NCI-H526 treated with DMSO at 0.1 percent for 48 hours (cell line): Measurements from ENCODE around the gene ICA1L.
"Not testable (repeated sequence)": the region's sequence is repeated elsewhere in the genome, so short reads cannot be mapped to it uniquely, and the experiment has no call there.

ENCODE experiments used
- DNase-seq: peaks from one replicate; lab custom pipeline; 2025; lab: John Stamatoyannopoulos, UW

Gene ICA1L

DNA sequence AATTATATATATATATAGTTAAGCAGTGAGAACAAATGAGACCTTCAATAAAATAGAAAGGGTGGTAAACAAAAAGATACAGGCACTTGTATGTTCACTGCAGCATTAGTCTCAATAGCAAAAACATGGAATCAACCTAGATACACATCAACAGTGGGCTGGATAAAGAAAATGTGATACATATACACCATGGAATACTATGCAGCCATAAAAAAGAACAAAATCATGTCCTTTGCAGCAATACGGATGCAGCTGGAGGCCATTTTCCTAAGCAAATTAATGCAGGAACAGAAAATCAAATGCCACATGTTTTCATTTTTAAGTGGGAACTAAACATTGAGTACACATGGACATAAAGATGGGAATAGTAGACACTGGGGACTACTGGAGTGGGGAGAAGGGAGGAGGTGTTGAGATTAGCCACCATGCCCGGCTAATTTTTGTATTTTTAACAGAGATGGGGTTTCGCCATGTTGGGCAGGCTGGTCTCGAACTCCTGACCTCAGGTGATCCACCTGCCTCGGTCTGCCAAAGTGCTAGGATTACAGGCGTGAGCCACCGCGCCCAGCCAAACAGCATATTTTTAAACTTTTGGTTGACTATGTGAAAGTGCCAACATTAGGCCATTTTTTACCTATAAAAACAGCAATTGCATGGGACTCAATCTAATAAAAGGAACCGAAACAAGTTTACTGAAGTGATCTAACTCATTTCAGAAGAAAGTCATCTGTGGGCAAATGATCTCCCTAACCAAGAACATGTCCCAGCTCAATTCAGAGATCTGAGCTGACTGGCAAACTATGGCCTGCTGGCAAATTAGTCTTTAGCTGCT, 23.7 kb downstream of the ICA1L start:
- DNase-seq: no peak

GRCh38 chr2:202844656-202845055, 26.9 kb downstream of the ICA1L start:
- no peak for DNase-seq

GRCh38 chr2:202842690-202843089, 28.9 kb downstream of the ICA1L start:
- DNase-seq: no peak

- DNase-seq: no peak
These were observed 30.3 kb downstream of the ICA1L start for GRCh38 chr2:202841090-202841867.

DNA sequence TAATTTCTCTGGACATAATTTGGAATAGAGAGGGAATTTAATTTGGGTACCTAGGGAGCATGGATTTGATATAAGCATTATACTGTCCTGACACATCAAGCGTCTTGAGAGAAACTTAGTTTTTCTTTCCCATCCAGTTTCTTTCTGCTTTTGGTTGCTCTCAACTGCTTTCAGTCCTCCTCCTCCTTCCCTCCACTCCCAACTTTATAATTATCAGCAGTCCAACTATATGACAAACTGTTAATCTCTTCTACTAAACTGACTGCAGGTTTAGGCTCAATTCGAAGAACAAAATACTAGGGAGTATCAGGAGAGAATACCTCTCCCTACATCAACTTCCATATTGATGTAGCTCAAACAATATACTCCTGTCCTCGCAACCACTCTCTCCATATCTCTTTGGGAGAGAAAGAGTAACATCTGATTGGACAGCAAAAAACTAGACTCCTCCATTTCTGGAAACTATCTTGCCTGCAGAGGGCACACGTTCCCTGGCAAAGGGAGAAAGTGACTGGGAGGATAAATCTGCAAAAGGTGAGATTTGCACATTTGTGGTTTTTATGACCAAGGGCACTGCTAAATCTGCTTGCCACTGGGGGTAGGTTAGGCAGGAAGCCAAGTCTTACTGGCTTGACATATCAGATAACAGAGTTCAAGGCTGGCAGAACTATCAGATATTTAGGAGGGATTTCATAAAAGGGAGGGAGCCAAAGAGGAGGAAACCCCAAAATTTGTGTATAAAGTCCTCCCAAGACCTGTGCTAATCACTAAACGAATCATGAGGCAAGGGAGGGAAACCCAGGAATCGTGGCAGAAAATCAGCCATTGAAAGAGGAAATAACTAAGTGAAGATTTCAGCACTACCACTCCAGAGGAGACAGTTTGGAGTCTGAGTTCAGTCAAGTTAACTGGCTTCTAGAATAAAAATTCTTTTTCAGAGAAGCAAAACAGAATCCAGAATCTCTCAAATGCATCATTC, 40.0 kb downstream of the ICA1L start:
- peak; percentile 64 for DNase-seq

GRCh38 chr2:202824901-202825300, 46.7 kb downstream of the ICA1L start:
- DNase-seq: no peak

DNA sequence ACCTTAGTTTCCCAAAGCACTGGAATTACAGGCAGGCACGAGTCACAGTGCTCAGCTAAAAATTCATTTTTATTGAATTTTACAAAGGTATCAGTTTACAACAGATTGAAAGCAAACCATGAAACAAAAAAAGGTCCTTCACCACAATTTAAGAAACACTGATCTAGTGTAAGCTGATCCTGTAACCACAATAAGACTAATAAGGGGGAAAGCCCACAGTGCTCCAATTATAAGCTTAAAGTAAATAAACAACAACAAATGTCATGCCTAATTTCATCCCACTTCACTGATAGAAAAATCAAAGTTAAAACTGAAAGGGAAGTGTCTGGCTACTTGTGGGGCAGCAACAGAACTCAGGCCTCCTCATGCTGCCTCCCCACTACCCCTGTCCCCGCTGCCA, 49.2 kb downstream of the ICA1L start:
- DNase-seq: no peak

GRCh38 chr2:202821206-202822160, 50.1 kb downstream of the ICA1L start:
- DNase-seq: no peak

GRCh38 chr2:202818321-202818720, 53.2 kb downstream of the ICA1L start:
- no peak for DNase-seq

GRCh38 chr2:202817771-202818170, 53.8 kb downstream of the ICA1L start:
- no peak for DNase-seq

GRCh38 chr2:202815548-202816360, 55.8 kb downstream of the ICA1L start:
- DNase-seq: no peak

- DNase-seq: no peak
These were observed 57.3 kb downstream of the ICA1L start for GRCh38 chr2:202814226-202814625.

DNA sequence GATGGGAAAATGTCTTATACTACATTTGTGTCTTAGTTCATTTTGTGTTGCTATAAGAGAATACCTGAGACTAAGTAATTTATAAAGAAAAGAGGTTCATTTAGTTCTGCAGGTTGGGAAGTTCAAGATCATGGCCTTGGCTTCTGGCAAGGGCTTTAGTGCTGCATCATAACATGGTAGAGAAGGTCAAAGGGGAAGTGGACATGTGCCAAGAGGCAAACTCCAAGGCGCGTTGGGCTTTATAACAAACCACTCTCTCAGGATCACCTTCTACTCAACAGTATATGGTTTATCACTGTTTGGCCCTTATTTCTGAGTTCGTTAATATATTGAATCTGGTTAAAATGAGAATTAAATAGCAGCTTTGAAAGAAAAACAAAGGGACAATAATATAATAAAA, 58.2 kb downstream of the ICA1L start:
- no peak for DNase-seq

DNA sequence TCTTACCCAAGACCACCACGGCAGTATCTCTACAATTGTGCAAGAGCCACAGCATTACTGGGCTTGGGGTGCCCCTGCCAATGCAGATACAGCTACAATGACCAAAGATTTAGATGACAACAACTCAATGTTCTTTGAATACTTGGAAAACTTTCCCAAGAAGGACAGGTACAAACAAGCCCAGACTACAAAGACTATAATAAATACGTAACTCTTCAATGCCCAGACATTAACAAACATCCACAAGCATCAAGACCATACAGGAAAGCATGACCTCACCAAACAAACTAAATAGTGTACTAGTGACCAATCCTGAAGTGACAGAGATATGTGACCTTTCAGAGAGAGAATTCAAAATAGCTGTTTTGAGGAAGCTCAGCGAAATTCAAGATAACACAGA, 62.8 kb downstream of the ICA1L start:
- no peak for DNase-seq

GRCh38 chr2:202807431-202808138, 64.0 kb downstream of the ICA1L start:
- DNase-seq: not testable (repeated sequence)

GRCh38 chr2:202805911-202806310, 65.7 kb downstream of the ICA1L start:
- DNase-seq: not testable (repeated sequence)

- no peak for DNase-seq
These were observed 73.6 kb downstream of the ICA1L start for GRCh38 chr2:202797944-202798343.

DNA sequence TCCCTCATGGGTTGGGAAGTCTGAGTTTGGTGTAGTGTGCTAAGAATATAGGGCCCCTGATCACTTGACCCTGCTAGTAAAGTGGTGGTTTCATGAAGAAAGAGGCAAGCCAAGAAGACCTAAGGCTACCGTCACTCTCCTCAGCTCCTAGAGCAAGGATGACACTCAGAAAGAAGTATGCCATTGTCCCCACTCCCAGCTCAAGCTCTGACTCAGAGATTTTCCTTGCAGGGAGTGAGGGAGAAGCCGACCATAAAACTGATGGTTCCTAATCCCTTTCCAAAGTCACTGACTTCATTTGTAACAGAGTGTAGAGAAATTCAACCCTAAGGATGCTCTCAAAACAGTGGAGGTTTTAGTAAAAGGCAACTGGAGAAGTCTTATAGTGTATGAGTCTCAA, 80.9 kb downstream of the ICA1L start:
- no peak for DNase-seq

- DNase-seq: no peak
These were observed 84.7 kb downstream of the ICA1L start for GRCh38 chr2:202786842-202787241.
